Measurements from ENCODE around the gene CPVL. TPM values are rescaled to one million over a fixed set of nuclear protein-coding genes. Genes with fewer than 3 reads are reported as not detected.

The CPVL gene
- total RNA-seq, 1 donor from 2014 or later, result 0.62 TPM

Other genes with a start within 250 kb of the CPVL start
- gene TRIL, start 188.2 kb downstream of the CPVL start, total RNA-seq, result 0.40 and 0.42 TPM in 2 replicates
- 2.8 and 3.2 TPM in 2 replicates for gene CHN2, start 48.2 kb upstream of the CPVL start, total RNA-seq

Data from myocyte (in vitro differentiated cells).